MM.1S (cell line): ENCODE measurements around the gene CPSF3.

Experiments
- DNase-seq: peaks from one replicate; pipeline ENCODE4 v3.0.0-alpha.2; 2015
- H2AFZ ChIP-seq: fragments of 300-600 bp; sonication (generic); 2 replicates; pipeline ENCODE4 v1.6.0; 2016; ENCODE audit warnings: antibody characterized with exemption, low read length
- H3F3A ChIP-seq: fragments of 300-600 bp; sonication (generic); 2 replicates; pipeline ENCODE4 v1.6.1; 2016; ENCODE audit warnings: mild to moderate bottlenecking, antibody characterized with exemption, low read length, moderate library complexity, mixed read lengths; ENCODE audit not compliant: insufficient read depth
- H3K27ac ChIP-seq: fragments of 300-600 bp; sonication (generic); 2 replicates; pipeline ENCODE4 v1.5.1; 2016; ENCODE audit warnings: mild to moderate bottlenecking, low read length
- H3K27me3 ChIP-seq: fragments of 300-600 bp; sonication (generic); replicated peaks from 2 replicates; pipeline ENCODE4 v1.6.0; 2016; ENCODE audit warnings: low read length; ENCODE audit not compliant: insufficient read depth
- H3K36me3 ChIP-seq: fragments of 300-600 bp; sonication (generic); replicated peaks from 2 replicates; pipeline ENCODE4 v1.6.1; 2016; ENCODE audit warnings: mild to moderate bottlenecking, low read length, mixed read lengths; ENCODE audit not compliant: insufficient read depth
- H3K4me1 ChIP-seq: fragments of 300-600 bp; sonication (generic); 2 replicates; pipeline ENCODE4 v1.6.1; 2016; ENCODE audit warnings: low read length, mixed read lengths
- H3K4me2 ChIP-seq: fragments of 300-600 bp; sonication (generic); 2 replicates; pipeline ENCODE4 v1.6.0; 2016; ENCODE audit warnings: low read depth, low read length
- H3K4me3 ChIP-seq: fragments of 300-600 bp; sonication (generic); 2 replicates; pipeline ENCODE4 v1.5.1; 2016; ENCODE audit warnings: low read length, mixed read lengths
- H3K79me2 ChIP-seq: fragments of 300-600 bp; sonication (generic); 2 replicates; pipeline ENCODE4 v1.6.1; 2016; ENCODE audit warnings: mixed run types, low read length, mixed read lengths
- H3K9ac ChIP-seq: fragments of 300-600 bp; sonication (generic); 2 replicates; pipeline ENCODE4 v1.6.1; 2016; ENCODE audit warnings: low read length, mixed read lengths
- H3K9me2 ChIP-seq: fragments of 300-600 bp; sonication (generic); replicated peaks from 2 replicates; pipeline ENCODE4 v1.6.1; 2016; ENCODE audit warnings: mild to moderate bottlenecking, low read length, mixed read lengths; ENCODE audit not compliant: insufficient read depth
- H3K9me3 ChIP-seq: fragments of 300-600 bp; sonication (generic); replicated peaks from 2 replicates; pipeline ENCODE4 v1.6.1; 2016; ENCODE audit warnings: mild to moderate bottlenecking, low read length, mixed read lengths; ENCODE audit not compliant: insufficient read depth
- H4K20me1 ChIP-seq: fragments of 300-600 bp; sonication (generic); 2 replicates; pipeline ENCODE4 v1.6.1; 2016; ENCODE audit warnings: mild to moderate bottlenecking, low read length, moderate library complexity, mixed read lengths; ENCODE audit not compliant: insufficient read depth
- EZH2 ChIP-seq: fragments of 300-600 bp; sonication (generic); optimal IDR thresholded peaks from 2 replicates; pipeline ENCODE3; 2017; ENCODE audit warnings: low read depth, mild to moderate bottlenecking, antibody characterized with exemption, low read length, mixed read lengths
- EZH2phosphoT487 ChIP-seq: fragments of 300-600 bp; sonication (generic); IDR thresholded peaks from 2 replicates; pipeline ENCODE4 v1.6.1; 2018; ENCODE audit warnings: antibody characterized with exemption, low read length
- TF ChIP-seq, protein P1 (sequence below): fragments of 300-600 bp; sonication (generic); IDR thresholded peaks from 2 replicates; pipeline ENCODE4 v1.5.1; 2016; ENCODE audit warnings: antibody characterized with exemption, low read length, mixed read lengths

Gene CPSF3

DNA sequence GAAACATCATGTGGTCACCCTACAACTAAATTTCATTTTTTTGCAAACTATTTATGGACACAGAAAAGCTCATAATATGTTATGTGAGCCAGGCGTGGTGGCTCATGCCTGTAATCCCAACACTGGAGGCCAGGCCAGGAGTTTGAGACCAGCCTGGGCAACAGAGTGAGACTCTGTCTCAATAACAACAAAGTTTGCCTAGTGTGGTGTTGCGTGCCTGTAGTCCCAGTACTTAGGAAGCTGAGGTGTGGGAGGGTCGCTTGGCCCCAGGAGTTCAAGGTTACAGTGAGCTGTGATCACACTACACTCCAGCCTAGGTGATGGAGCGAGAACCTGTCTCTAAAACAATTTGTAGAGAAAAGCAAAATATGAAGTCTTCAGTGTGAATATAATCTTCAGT, 56.7 kb downstream of the CPSF3 start:
- Histone ChIP-seq H3K9ac (no peak overlapping the region), H3K4me2 (no peak overlapping the region), H3K4me3 (no peak overlapping the region), H3K27ac (no peak overlapping the region), H2AFZ (no peak overlapping the region), H3K27me3 (no peaks in the 10 kb centered on the region), H3K36me3 (no peaks in the 10 kb centered on the region), H3F3A (no peaks in the 10 kb centered on the region), H4K20me1 (no peaks in the 10 kb centered on the region), H3K9me3 (no peaks in the 10 kb centered on the region), H3K9me2 (no peaks in the 10 kb centered on the region), H3K79me2 (no peaks in the 10 kb centered on the region), H3K4me1 (no peaks in the 10 kb centered on the region)
- TF ChIP-seq, protein P1, sequence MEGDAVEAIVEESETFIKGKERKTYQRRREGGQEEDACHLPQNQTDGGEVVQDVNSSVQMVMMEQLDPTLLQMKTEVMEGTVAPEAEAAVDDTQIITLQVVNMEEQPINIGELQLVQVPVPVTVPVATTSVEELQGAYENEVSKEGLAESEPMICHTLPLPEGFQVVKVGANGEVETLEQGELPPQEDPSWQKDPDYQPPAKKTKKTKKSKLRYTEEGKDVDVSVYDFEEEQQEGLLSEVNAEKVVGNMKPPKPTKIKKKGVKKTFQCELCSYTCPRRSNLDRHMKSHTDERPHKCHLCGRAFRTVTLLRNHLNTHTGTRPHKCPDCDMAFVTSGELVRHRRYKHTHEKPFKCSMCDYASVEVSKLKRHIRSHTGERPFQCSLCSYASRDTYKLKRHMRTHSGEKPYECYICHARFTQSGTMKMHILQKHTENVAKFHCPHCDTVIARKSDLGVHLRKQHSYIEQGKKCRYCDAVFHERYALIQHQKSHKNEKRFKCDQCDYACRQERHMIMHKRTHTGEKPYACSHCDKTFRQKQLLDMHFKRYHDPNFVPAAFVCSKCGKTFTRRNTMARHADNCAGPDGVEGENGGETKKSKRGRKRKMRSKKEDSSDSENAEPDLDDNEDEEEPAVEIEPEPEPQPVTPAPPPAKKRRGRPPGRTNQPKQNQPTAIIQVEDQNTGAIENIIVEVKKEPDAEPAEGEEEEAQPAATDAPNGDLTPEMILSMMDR, result no peak
- TF ChIP-seq EZH2 (no peak), EZH2phosphoT487 (no peak)
- DNase-seq, result no peak

DNA sequence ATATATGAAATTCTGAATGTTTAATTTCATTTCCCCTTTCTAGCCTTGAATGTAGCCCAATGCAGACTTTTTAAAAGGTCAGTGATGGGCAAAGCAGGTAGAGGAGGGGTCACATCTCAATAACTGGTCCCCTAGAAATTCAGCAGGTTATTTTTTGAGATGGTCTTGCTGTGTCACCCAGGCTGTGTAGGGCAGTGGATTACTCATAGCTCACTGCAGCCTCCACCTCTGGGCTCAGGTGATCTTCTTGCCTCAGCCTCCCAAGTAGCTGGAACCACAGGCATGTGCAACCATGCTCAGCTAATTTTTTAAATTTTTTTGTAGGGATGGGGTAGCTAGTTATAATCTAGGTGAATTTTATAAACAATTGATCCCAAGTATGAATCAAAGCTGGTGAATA, 59.7 kb downstream of the CPSF3 start:
- no peak overlapping the region for H3K27ac ChIP-seq
- H2AFZ ChIP-seq, result no peak overlapping the region
- TF ChIP-seq, protein P1, result no peak
- TF ChIP-seq EZH2phosphoT487, result no peak
- TF ChIP-seq EZH2, result no peak
- H3F3A ChIP-seq, result no peaks in the 10 kb centered on the region
- no peaks in the 10 kb centered on the region for H3K9me2 ChIP-seq
- no peak overlapping the region for H3K4me2 ChIP-seq
- H3K9ac ChIP-seq, result no peak overlapping the region
- H3K27me3 ChIP-seq, result no peaks in the 10 kb centered on the region
- no peak overlapping the region for H3K4me3 ChIP-seq
- no peaks in the 10 kb centered on the region for H3K36me3 ChIP-seq
- no peak for DNase-seq
- H3K4me1 ChIP-seq, result no peaks in the 10 kb centered on the region
- H4K20me1 ChIP-seq, result no peaks in the 10 kb centered on the region
- no peaks in the 10 kb centered on the region for H3K79me2 ChIP-seq
- no peaks in the 10 kb centered on the region for H3K9me3 ChIP-seq

DNA sequence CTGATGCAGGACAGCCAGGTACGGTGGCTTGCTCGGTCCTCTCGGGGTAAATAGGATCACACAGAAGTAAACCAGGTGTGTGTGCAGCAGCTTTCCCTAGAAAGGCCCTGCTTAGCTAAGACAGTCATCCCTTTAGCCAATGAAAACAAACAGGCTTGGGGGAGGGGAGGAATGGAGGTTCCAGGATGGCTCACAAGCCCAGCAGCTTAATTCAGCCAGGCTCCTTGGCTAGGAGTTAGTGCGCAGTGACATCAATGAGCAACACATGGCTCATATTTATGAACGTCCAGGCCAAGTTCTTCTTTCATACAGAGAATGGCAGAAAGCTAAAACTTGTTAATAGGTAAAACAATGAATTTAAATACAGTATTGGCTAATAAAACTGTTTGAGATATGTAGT, 61.1 kb downstream of the CPSF3 start:
- H3K27me3 ChIP-seq, result no peaks in the 10 kb centered on the region
- no peaks in the 10 kb centered on the region for H3K79me2 ChIP-seq
- H3K9me3 ChIP-seq, result no peaks in the 10 kb centered on the region
- TF ChIP-seq, protein P1, result no peak
- TF ChIP-seq EZH2phosphoT487 (no peak), EZH2 (no peak)
- no peak overlapping the region for H3K4me2 ChIP-seq
- no peaks in the 10 kb centered on the region for H4K20me1 ChIP-seq
- no peak overlapping the region for H2AFZ ChIP-seq
- no peaks in the 10 kb centered on the region for H3F3A ChIP-seq
- H3K27ac ChIP-seq, result no peak overlapping the region
- H3K9ac ChIP-seq, result no peak overlapping the region
- H3K4me1 ChIP-seq, result no peaks in the 10 kb centered on the region
- H3K4me3 ChIP-seq, result no peak overlapping the region
- no peak for DNase-seq
- H3K9me2 ChIP-seq, result no peaks in the 10 kb centered on the region
- no peaks in the 10 kb centered on the region for H3K36me3 ChIP-seq
